Fibroblast of the aortic adventitia (primary cell): ENCODE data around the gene SPEG. TPM values are rescaled to one million over a fixed set of nuclear protein-coding genes. Genes with fewer than 3 reads are reported as not detected.

ENCODE experiments used
- DNase-seq: peaks from one replicate; pipeline ENCODE4 v3.0.0-alpha.2; 2010; ENCODE audit warnings: low read depth
- H3K4me3 ChIP-seq: 2 replicates; pipeline ENCODE4 v1.5.1; 2011; ENCODE audit warnings: low read depth, mild to moderate bottlenecking, control low read depth, low read length, moderate library complexity
- total RNA-seq: library from RNA; depleted of rRNA; stranded (reverse); fragments of >200 nt; gene quantifications from 2 replicates; pipeline ENCODE4 v1.2.3, GENCODE V29; 2012; ENCODE audit warnings: low replicate concordance
- TF ChIP-seq, protein P1 (sequence below): IDR thresholded peaks from 2 replicates; pipeline ENCODE4 v1.5.1; 2011; ENCODE audit warnings: mild to moderate bottlenecking, low read length, control low read depth, inconsistent platforms; ENCODE audit not compliant: insufficient read depth

SPEG gene
- total RNA-seq, 1 donor, result 22.7 TPM

DNA sequence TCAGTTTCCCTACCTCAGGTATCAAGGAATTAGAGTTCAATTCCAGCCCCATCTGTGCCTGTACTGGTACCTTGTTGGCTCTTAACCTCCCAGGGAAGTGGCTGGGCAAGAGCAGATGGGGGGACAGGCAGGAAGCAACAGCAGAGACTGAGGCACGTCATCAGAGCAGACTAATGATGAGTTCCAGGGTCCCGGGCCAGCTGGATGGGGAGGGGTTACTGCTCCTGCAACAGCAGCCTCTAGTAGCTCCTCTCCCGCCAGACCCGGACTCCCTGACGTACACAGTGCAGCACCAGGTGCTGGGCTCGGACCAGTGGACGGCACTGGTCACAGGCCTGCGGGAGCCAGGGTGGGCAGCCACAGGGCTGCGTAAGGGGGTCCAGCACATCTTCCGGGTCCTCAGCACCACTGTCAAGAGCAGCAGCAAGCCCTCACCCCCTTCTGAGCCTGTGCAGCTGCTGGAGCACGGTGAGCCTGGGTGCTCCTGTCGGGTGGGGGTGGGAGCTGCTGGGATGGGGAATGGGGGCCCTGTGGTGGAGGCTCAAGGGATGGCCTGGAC lies 38.1 kb downstream of the SPEG start:
- no peak for DNase-seq
- TF ChIP-seq, protein P1, sequence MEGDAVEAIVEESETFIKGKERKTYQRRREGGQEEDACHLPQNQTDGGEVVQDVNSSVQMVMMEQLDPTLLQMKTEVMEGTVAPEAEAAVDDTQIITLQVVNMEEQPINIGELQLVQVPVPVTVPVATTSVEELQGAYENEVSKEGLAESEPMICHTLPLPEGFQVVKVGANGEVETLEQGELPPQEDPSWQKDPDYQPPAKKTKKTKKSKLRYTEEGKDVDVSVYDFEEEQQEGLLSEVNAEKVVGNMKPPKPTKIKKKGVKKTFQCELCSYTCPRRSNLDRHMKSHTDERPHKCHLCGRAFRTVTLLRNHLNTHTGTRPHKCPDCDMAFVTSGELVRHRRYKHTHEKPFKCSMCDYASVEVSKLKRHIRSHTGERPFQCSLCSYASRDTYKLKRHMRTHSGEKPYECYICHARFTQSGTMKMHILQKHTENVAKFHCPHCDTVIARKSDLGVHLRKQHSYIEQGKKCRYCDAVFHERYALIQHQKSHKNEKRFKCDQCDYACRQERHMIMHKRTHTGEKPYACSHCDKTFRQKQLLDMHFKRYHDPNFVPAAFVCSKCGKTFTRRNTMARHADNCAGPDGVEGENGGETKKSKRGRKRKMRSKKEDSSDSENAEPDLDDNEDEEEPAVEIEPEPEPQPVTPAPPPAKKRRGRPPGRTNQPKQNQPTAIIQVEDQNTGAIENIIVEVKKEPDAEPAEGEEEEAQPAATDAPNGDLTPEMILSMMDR, result no peak
- H3K4me3 ChIP-seq, result no peak overlapping the region

DNA sequence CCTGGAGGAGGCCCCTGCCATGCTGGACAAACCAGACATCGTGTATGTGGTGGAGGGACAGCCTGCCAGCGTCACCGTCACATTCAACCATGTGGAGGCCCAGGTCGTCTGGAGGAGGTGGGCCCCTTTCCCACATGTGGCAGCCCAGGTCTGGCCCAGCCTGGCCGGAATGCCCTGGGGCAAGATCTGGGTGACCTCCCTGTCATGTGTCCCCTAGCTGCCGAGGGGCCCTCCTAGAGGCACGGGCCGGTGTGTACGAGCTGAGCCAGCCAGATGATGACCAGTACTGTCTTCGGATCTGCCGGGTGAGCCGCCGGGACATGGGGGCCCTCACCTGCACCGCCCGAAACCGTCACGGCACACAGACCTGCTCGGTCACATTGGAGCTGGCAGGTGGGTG lies 38.9 kb downstream of the SPEG start:
- TF ChIP-seq, protein P1, result no peak
- DNase-seq, result no peak
- H3K4me3 ChIP-seq, result no peak overlapping the region

DNA sequence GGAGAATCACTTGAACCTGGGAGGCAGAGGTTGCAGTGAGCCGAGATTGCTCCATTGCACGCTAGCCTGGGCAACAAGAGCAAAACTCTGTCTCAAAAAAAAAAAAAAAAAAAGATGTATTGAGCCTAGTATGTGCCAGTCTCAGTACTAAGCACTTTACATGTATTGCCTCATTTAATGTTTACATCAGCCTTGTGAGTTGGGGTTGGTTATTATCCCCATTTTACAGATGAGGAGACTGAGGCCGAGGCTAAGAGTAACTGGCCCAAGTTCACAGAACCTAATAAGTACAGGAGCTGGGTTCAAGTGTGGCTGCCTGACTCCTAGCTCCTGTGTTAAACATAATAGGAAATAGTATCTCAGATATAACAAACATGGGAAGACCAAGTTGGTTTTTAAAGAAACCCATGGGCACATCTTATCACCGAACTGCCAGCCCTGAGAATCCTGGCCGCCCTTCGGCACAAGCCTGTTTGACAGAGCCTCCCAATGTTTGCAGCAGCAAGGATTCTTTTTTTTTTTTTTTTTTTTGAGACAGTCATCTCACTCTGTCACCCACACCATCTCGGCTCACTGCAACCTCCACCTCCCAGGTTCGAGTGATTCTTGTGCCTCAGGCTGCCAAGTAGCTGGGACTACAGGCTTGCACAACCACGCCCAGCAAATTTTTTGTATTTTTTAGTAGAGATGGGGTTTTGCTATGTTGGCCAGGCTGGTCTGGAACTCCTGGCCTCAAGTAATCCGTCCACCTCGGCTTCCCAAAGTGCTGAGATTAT lies 39.8 kb downstream of the SPEG start:
- no peak for DNase-seq
- TF ChIP-seq, protein P1, result no peak
- H3K4me3 ChIP-seq, result no peak overlapping the region

DNA sequence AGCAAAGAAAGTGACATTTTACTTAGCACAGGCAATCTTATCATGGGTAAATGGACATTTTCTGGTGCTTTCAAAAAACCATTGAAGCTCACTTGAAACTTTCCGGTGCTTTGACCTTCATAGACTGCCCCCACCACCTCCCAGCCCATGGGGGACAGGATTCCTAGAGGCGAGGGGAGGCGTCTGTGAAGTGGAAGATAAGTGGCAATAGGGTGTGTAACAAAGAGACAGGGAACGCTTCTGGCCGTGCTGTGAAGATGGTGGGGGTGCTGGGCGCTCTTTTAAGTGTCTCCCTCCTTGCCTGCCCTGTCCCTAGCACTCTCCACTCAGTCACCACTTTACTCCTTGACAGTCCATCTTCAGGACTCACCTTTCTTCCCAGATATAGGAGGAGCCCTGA lies 40.6 kb downstream of the SPEG start:
- DNase-seq, result no peak
- H3K4me3 ChIP-seq, result no peak overlapping the region
- TF ChIP-seq, protein P1, result no peak

DNA sequence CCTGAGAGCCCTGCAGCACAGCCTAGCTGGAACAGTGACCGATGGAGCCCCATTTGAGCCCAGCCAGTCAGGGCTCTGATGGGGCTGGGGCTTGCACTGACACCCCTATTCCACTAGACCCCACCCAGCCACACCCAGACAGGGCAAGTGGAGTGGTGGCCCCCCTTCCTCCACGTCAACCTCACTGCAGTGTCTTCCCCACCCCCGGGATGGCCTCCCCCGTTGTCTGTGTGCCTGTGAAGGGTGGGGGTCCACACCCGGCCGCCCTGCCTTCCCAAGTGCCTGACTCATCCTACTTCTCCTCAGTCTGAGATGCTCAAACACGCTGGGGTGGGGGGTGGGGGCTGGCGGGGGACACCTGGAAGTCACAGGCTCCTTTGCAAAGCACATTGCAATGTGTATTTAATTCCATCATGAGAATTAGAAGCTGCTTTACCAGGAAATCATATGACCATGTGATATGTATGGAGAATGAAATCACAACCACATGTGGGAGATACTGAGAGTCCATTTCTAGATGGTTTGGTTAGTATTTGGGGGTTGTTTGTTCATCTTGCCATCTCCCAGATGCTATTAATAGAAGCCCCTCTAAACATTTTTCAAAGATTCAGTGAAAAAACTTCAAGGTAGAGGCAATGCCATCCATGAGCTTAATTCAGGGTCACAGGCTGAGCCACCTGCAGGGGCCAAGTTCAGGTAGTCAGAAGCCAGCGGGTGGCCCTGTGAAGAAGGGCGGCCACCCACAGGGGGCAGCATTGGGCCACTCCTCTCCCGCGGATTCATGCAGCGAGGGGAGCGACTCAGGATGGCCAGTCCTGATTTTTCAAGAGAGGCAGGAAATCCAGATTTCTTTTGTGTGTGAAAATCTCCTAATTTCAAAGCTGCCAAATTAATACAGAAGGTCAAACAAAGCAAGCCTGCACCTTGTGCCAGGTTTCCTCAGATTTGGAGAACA lies 41.3 kb downstream of the SPEG start:
- peak; percentile 62 for DNase-seq
- H3K4me3 ChIP-seq, result no peak overlapping the region
- TF ChIP-seq, protein P1, result peak; percentile 96

DNA sequence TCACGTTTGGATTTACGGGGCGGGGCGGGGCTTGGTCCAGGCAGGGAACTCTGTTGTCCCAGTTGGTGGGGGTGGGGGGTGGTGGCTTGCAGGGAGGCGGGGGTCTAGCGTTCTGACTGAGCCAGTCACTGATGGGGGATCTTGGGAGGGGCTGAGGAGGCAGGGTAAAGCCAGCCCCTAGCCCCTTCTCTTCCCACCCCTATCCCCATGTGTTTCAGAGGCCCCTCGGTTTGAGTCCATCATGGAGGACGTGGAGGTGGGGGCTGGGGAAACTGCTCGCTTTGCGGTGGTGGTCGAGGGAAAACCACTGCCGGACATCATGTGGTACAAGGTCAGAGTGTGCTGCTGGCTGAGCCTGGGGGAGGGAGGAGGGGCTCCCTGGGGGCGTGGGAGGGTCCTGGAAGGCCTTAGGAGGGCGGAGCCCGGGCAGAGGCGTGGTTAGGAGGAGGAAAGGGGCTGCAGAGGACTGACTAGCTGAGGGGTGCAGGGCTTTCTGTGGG lies 42.1 kb downstream of the SPEG start:
- no peak for DNase-seq
- TF ChIP-seq, protein P1, result no peak

More for the DNA sequence above, 42.1 kb downstream of the SPEG start:
- no peak overlapping the region for H3K4me3 ChIP-seq
